HL-60 (cell line): ENCODE results near the gene ADAMTS12.

ENCODE experiments used
- DNase-seq, 2 experiments: peaks; one replicate each; pipeline ENCODE4 v3.0.0-alpha.2; 2010 to 2020; ENCODE audit warnings: low read depth in 1 of 2, low spot score in 1 of 2
- H3K27ac ChIP-seq: fragments of 250-450 bp; sonication (Bioruptor Pico); replicated peaks from 2 replicates; pipeline ENCODE4 v1.5.1; 2020; ENCODE audit warnings: mild to moderate bottlenecking, moderate library complexity
- H3K27me3 ChIP-seq: fragments of 250-450 bp; sonication (Bioruptor Pico); 2 replicates; pipeline ENCODE4 v1.5.1; 2021; ENCODE audit warnings: mild to moderate bottlenecking, moderate library complexity; ENCODE audit not compliant: insufficient read depth, poor library complexity, severe bottlenecking
- H3K4me3 ChIP-seq: replicated peaks from 2 replicates; pipeline ENCODE4 v1.5.1; 2011; ENCODE audit warnings: mild to moderate bottlenecking, control low read depth, low read length; ENCODE audit not compliant: insufficient read depth
- GABPA ChIP-seq: IDR thresholded peaks from 2 replicates; pipeline ENCODE4 v1.6.1; 2012; ENCODE audit warnings: low read depth
- POLR2AphosphoS5 ChIP-seq: IDR thresholded peaks from 2 replicates; pipeline ENCODE4 v1.6.1; 2012; ENCODE audit warnings: low read depth
- SPI1 ChIP-seq: IDR thresholded peaks from 2 replicates; pipeline ENCODE4 v1.6.1; 2012; ENCODE audit warnings: low read depth, mild to moderate bottlenecking, borderline replicate concordance
- TF ChIP-seq, protein P1 (sequence below): IDR thresholded peaks from one replicate; pipeline ENCODE4 v1.5.1; 2011; ENCODE audit warnings: low read length, control low read depth, inconsistent platforms; ENCODE audit not compliant: insufficient read depth
- TF ChIP-seq, protein P2 (sequence below): IDR thresholded peaks from 2 replicates; pipeline ENCODE4 v1.6.1; 2012; ENCODE audit warnings: low read depth; ENCODE audit not compliant: insufficient replicate concordance

ADAMTS12 gene

DNA sequence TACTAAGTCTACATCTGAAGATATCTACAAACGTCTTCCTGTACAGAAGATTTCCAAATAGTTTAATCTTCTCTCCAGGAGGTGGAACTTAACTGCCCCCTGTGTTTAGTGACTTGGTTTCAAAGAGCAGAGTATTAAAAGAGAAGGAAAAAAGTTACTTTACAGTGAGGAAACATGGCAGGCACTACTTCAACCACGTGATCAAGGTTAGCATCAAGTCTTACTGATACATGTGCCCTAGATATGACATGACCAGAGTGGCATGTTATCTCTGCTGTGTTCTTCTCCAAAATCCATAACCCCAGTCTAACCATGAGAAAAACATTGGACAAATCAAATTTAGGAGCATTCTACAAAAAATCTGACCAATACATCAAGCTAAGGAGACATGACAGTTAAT lies 125.8 kb downstream of the ADAMTS12 start:
- Histone ChIP-seq H3K27ac (no peak overlapping the region), H3K4me3 (no peak overlapping the region)
- TF ChIP-seq, protein P1, sequence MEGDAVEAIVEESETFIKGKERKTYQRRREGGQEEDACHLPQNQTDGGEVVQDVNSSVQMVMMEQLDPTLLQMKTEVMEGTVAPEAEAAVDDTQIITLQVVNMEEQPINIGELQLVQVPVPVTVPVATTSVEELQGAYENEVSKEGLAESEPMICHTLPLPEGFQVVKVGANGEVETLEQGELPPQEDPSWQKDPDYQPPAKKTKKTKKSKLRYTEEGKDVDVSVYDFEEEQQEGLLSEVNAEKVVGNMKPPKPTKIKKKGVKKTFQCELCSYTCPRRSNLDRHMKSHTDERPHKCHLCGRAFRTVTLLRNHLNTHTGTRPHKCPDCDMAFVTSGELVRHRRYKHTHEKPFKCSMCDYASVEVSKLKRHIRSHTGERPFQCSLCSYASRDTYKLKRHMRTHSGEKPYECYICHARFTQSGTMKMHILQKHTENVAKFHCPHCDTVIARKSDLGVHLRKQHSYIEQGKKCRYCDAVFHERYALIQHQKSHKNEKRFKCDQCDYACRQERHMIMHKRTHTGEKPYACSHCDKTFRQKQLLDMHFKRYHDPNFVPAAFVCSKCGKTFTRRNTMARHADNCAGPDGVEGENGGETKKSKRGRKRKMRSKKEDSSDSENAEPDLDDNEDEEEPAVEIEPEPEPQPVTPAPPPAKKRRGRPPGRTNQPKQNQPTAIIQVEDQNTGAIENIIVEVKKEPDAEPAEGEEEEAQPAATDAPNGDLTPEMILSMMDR, result no peak

DNA sequence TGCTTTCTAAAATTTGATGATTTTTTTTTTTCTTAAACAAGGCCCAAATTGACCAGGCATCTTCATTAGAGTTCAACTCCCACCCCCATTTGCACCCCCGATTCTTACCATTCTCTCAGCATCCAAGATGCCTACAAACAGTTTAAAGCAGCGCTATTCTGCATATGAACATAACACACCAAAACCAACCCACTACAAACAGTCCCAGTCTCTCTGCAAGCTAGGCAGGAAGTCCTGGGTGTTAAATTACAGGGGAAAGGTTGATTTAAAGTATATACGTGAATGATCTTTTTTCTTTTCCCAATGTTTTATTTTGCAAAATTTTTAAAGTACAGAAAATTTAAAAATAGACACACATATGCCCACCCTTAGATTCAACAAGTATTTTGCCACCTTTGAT lies 127.0 kb downstream of the ADAMTS12 start:
- no peak for TF ChIP-seq POLR2AphosphoS5
- no peak for TF ChIP-seq SPI1
- TF ChIP-seq, protein P2, sequence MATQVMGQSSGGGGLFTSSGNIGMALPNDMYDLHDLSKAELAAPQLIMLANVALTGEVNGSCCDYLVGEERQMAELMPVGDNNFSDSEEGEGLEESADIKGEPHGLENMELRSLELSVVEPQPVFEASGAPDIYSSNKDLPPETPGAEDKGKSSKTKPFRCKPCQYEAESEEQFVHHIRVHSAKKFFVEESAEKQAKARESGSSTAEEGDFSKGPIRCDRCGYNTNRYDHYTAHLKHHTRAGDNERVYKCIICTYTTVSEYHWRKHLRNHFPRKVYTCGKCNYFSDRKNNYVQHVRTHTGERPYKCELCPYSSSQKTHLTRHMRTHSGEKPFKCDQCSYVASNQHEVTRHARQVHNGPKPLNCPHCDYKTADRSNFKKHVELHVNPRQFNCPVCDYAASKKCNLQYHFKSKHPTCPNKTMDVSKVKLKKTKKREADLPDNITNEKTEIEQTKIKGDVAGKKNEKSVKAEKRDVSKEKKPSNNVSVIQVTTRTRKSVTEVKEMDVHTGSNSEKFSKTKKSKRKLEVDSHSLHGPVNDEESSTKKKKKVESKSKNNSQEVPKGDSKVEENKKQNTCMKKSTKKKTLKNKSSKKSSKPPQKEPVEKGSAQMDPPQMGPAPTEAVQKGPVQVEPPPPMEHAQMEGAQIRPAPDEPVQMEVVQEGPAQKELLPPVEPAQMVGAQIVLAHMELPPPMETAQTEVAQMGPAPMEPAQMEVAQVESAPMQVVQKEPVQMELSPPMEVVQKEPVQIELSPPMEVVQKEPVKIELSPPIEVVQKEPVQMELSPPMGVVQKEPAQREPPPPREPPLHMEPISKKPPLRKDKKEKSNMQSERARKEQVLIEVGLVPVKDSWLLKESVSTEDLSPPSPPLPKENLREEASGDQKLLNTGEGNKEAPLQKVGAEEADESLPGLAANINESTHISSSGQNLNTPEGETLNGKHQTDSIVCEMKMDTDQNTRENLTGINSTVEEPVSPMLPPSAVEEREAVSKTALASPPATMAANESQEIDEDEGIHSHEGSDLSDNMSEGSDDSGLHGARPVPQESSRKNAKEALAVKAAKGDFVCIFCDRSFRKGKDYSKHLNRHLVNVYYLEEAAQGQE, result no peak
- no peak for TF ChIP-seq GABPA
- TF ChIP-seq, protein P1, result no peak
- DNase-seq, result no peak
- Histone ChIP-seq H3K4me3 (no peak overlapping the region), H3K27ac (no peak overlapping the region), H3K27me3 (no peaks in the 10 kb centered on the region)

More for the DNA sequence above, 125.8 kb downstream of the ADAMTS12 start:
- DNase-seq, result no peak
- no peaks in the 10 kb centered on the region for H3K27me3 ChIP-seq

DNA sequence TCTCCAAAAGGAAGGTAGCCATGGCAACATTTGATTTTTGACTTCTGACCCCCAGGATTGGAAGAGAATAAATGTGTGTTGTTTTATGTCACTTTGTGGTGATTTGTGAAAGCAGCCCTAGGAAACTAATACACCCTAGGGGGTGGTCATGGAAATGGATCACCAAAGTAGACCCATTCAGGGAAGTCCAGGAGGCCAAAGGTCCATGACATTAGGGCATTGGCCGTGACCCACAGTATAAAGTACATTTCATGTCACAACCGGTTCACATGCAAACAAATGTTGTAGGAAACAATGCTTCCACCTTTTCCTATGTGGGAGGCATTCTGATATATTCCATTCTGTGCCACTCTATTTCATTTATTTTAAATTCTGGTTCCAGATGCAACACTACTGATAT lies 128.4 kb downstream of the ADAMTS12 start:
- no peak for DNase-seq
- TF ChIP-seq, protein P1, result no peak
- TF ChIP-seq, protein P2, result no peak
- TF ChIP-seq GABPA (no peak), POLR2AphosphoS5 (no peak), SPI1 (no peak)
- no peak overlapping the region for H3K4me3 ChIP-seq
- no peaks in the 10 kb centered on the region for H3K27me3 ChIP-seq
- no peak overlapping the region for H3K27ac ChIP-seq

DNA sequence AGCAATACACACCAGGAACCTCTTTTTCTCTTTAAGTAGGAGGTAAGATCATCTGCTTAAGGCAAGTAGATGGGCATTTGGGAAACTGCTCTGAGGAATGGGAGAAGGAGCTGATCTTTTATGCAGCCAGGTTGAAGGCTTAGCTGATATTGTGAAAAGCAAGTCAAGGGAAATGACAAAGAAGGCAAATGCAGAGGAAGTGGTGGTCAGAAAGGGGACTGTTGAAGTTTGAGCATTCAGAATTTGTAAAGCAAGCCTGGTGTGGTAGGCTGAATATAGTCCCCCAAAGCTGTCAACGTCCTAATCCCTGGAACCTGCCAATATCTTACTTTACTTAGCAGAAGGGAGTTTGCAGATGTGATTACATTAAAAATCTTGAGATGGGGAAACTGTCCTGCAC lies 128.9 kb downstream of the ADAMTS12 start:
- Histone ChIP-seq H3K27me3 (no peaks in the 10 kb centered on the region), H3K4me3 (no peak overlapping the region), H3K27ac (no peak overlapping the region)
- no peak for DNase-seq
- TF ChIP-seq POLR2AphosphoS5 (no peak), GABPA (no peak), SPI1 (no peak)
- TF ChIP-seq, protein P1, result no peak
- TF ChIP-seq, protein P2, result no peak
